GM13977 (cell line): ENCODE results near the gene CD34.
A peak's percentile ranks its signal among the peaks of the same experiment; 100 is the strongest.

Experiments used
- DNase-seq: peaks from one replicate; pipeline ENCODE4 v3.0.0; 2012; ENCODE audit warnings: low spot score
- CTCF ChIP-seq: IDR thresholded peaks from 2 replicates; pipeline ENCODE4 v1.5.1; 2012; ENCODE audit warnings: mild to moderate bottlenecking, control low read depth; ENCODE audit not compliant: insufficient read depth; ENCODE audit errors: extremely low read depth, missing control alignments
- in situ Hi-C: fragments of 300-500 bp; cut with MboI; formaldehyde crosslinking; loops from one replicate; pipeline ENCODE4 v1.12.0; 2022; ENCODE audit warnings: low sequenced_read_pairs, low pct_unique_long_range_greater_than_20kb, mixed read lengths, inconsistent platforms; ENCODE audit not compliant: unreplicated experiment

Gene CD34

GRCh38 chr1:207872621-207873020 is 38.3 kb downstream of the CD34 start:
- no peak for TF ChIP-seq CTCF
- in situ Hi-C loops = loop anchor here (5.0 kb wide), 1 partner anchor 45 kb away; no protein-coding TSS in a partner anchor
- no peak for DNase-seq

GRCh38 chr1:207871117-207871649 is 39.7 kb downstream of the CD34 start:
- DNase-seq = no peak
- no peak for TF ChIP-seq CTCF
- in situ Hi-C loops = loop anchor here (5.0 kb wide), 1 partner anchor 44 kb away; no protein-coding TSS in a partner anchor

- in situ Hi-C loops = loop anchor here (5.0 kb wide), 1 partner anchor 43 kb away; no protein-coding TSS in a partner anchor
- TF ChIP-seq CTCF = no peak
- DNase-seq = no peak
These were observed 40.5 kb downstream of the CD34 start for GRCh38 chr1:207870306-207871031.

- in situ Hi-C loops = loop anchor here (5.0 kb wide), 1 partner anchor 43 kb away; no protein-coding TSS in a partner anchor
These were observed 41.1 kb downstream of the CD34 start for GRCh38 chr1:207869859-207870258.

DNA sequence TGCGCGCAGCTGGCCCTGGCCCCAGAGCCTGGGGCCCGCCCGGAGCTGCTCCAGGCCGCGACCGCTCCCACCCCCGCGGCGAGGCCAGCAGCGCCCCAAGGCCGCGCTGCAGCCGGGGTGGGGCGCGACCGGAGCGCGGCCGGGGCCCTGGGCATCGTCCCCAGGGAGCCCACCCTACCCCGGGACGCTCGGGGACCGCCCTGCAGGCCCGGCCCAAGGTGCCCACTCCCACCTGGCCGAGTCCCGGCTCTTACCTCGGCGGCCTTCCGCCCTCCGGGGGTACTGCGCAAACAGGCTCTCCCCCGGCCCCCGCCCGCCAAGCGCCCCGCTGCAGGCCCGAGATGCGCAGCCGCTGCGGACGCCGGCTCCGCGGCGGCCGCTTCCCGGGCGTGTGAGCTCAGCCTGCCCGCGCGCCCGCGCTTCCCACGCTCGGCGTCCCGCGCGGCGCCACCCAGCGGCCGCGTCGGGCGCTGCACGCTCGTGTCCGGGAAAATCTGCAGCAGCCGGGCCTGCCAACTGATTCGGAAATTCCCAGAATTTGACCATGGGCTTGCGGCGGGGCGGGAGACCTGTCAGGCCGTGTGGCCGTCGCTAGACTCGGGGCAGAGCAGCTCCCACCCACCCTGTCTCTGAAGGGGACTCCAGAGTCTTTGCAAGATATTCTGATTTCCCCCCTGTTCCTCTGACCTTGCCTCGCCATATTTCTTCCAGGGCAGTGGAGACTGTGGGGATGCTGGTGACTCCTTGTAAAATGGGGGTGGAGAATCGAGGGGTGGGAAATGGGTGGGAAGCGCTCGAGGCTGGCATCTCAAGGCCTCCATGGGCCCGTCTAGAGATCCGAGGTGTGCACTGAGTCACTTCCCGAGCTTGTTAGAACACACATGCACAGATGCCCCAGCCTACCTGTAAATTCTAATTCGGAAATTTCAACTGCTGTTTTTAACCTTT is 41.9 kb downstream of the CD34 start:
- peak; percentile 98 for TF ChIP-seq CTCF
- DNase-seq = peak; percentile 89
- in situ Hi-C loops = no loop called here

More at GRCh38 chr1:207869859-207870258, 41.1 kb downstream of the CD34 start:
- TF ChIP-seq CTCF = no peak
- no peak for DNase-seq

- TF ChIP-seq CTCF = no peak
- in situ Hi-C loops = no loop called here
- DNase-seq = peak; percentile 34
These were observed 42.6 kb downstream of the CD34 start for GRCh38 chr1:207868251-207868773.
